Neutrophil (primary cell): Measurements from ENCODE around the gene TNPO3.

Experiments
- H3K27ac ChIP-seq: fragments of 200-600 bp; sonication (generic); 2 replicates; pipeline ENCODE4 v1.5.1; 2016; ENCODE audit warnings: mild to moderate bottlenecking, moderate library complexity
- H3K27me3 ChIP-seq: fragments of 200-600 bp; sonication (generic); 2 replicates; pipeline ENCODE4 v1.6.0; 2016; ENCODE audit warnings: mild to moderate bottlenecking
- H3K36me3 ChIP-seq: fragments of 200-600 bp; sonication (generic); 2 replicates; pipeline ENCODE4 v1.5.1; 2017
- H3K4me1 ChIP-seq, 2 experiments: fragments of 200-600 bp in 1 of 2; sonication (generic) in 1 of 2; 1 replicate in 1 of 2; 2 replicates in 1 of 2; pipeline versions ENCODE4 v1.5.1 to v1.6.1; 2013 to 2016; ENCODE audit warnings: low read depth in 1 of 2, low read length in 1 of 2, mild to moderate bottlenecking in 1 of 2, moderate library complexity in 1 of 2; ENCODE audit not compliant: control insufficient read depth in 1 of 2, insufficient read depth in 1 of 2
- H3K4me3 ChIP-seq, 2 experiments: fragments of 200-600 bp in 1 of 2; sonication (generic) in 1 of 2; 1 replicate in 1 of 2; 2 replicates in 1 of 2; pipeline ENCODE4 v1.5.1; 2013 to 2016; ENCODE audit warnings: low read depth in 1 of 2, low read length in 1 of 2, mild to moderate bottlenecking in 1 of 2, moderate library complexity in 1 of 2
- H3K9me3 ChIP-seq: fragments of 200-600 bp; sonication (generic); 2 replicates; pipeline ENCODE4 v1.5.1; 2016
- CTCF ChIP-seq: fragments of 200-600 bp; sonication (generic); IDR thresholded peaks from 2 replicates; pipeline ENCODE4 v1.5.1; 2016; ENCODE audit warnings: antibody characterized with exemption

Gene TNPO3

GRCh38 chr7:128931965-128932861 is 122.7 kb downstream of the TNPO3 start:
- TF ChIP-seq CTCF: no peak
- Histone ChIP-seq H3K27ac (no peak overlapping the region), H3K27me3 (no peaks in the 10 kb centered on the region), H3K36me3 (no peaks in the 10 kb centered on the region), H3K9me3 (no peaks in the 10 kb centered on the region), H3K4me1 (peaks cover 7 to 8% of the 10 kb centered on the region in 2 experiments), H3K4me3 (no peak overlapping the region)

- TF ChIP-seq CTCF: no peak
- Histone ChIP-seq H3K36me3 (no peaks in the 10 kb centered on the region), H3K27ac (no peak overlapping the region), H3K4me3 (no peak overlapping the region), H3K9me3 (no peaks in the 10 kb centered on the region), H3K27me3 (no peaks in the 10 kb centered on the region), H3K4me1 (peaks cover 7 to 8% of the 10 kb centered on the region in 2 experiments)
Observed at GRCh38 chr7:128931190-128931798, 123.6 kb downstream of the TNPO3 start.

- no peaks in the 10 kb centered on the region for H3K36me3 ChIP-seq
- H3K27ac ChIP-seq: no peak overlapping the region
- peaks cover 7 to 8% of the 10 kb centered on the region in 2 experiments for H3K4me1 ChIP-seq
- no peak overlapping the region for H3K4me3 ChIP-seq
- H3K9me3 ChIP-seq: no peaks in the 10 kb centered on the region
- peaks cover 16% of the 10 kb centered on the region for H3K27me3 ChIP-seq
- TF ChIP-seq CTCF: no peak
Observed at GRCh38 chr7:128928882-128929788, 125.8 kb downstream of the TNPO3 start.

GRCh38 chr7:128928159-128928813 is 126.6 kb downstream of the TNPO3 start:
- Histone ChIP-seq H3K27me3 (peaks cover 25% of the 10 kb centered on the region), H3K36me3 (no peaks in the 10 kb centered on the region), H3K9me3 (no peaks in the 10 kb centered on the region), H3K4me3 (no peak overlapping the region), H3K4me1 (peaks cover 5 to 6% of the 10 kb centered on the region in 2 experiments), H3K27ac (no peak overlapping the region)
- no peak for TF ChIP-seq CTCF
